CD4-positive, alpha-beta T cell treated with Interleukin-6 for 4 hours (primary cell): ENCODE results near the gene DDX41.
A peak's percentile ranks its signal among the peaks of the same experiment; 100 is the strongest.
"Not testable (repeated sequence)": the region's sequence is repeated elsewhere in the genome, so short reads cannot be mapped to it uniquely, and the experiment has no call there.

Experiments
- DNase-seq: peaks from one replicate; pipeline ENCODE4 v3.0.0-alpha.2; 2020; ENCODE audit warnings: mixed read lengths

The DDX41 gene

GRCh38 chr5:177497292-177498012 lies 19.3 kb downstream of the DDX41 start, which contains the start of gene PDLIM7:
Gene PDLIM7 (minus strand): TSS chr5:177497604. CDS start chr5:177496512, 1,092 bp downstream.
- DNase-seq, result peak; percentile 96

- no peak for DNase-seq
These were observed 20.0 kb downstream of the DDX41 start for GRCh38 chr5:177496727-177497291.

- no peak for DNase-seq
These were observed 20.6 kb downstream of the DDX41 start for GRCh38 chr5:177496070-177496726.

- DNase-seq, result no peak
These were observed 21.3 kb downstream of the DDX41 start for GRCh38 chr5:177495243-177496060.

- DNase-seq, result peak; percentile 30
These were observed 22.2 kb downstream of the DDX41 start for GRCh38 chr5:177494346-177495195.

GRCh38 chr5:177493795-177494345 lies 22.9 kb downstream of the DDX41 start:
- DNase-seq, result no peak

GRCh38 chr5:177492841-177493240 lies 23.9 kb downstream of the DDX41 start:
- DNase-seq, result no peak

- DNase-seq, result no peak
These were observed 24.6 kb downstream of the DDX41 start for GRCh38 chr5:177491983-177492746.

- no peak for DNase-seq
These were observed 25.3 kb downstream of the DDX41 start for GRCh38 chr5:177491429-177491945.

- no peak for DNase-seq
These were observed 25.8 kb downstream of the DDX41 start for GRCh38 chr5:177490992-177491391.

GRCh38 chr5:177490311-177490991 lies 26.3 kb downstream of the DDX41 start:
- DNase-seq, result no peak

- no peak for DNase-seq
These were observed 27.5 kb downstream of the DDX41 start for GRCh38 chr5:177489119-177489716.

GRCh38 chr5:177487975-177488374 lies 28.8 kb downstream of the DDX41 start:
- DNase-seq, result no peak

GRCh38 chr5:177487144-177487543 lies 29.6 kb downstream of the DDX41 start:
- DNase-seq, result no peak

GRCh38 chr5:177486256-177486655 lies 30.5 kb downstream of the DDX41 start:
- no peak for DNase-seq

GRCh38 chr5:177485753-177486152 lies 31.0 kb downstream of the DDX41 start:
- not testable (repeated sequence) for DNase-seq

GRCh38 chr5:177484902-177485549 lies 31.7 kb downstream of the DDX41 start:
- no peak for DNase-seq

- no peak for DNase-seq
These were observed 32.5 kb downstream of the DDX41 start for GRCh38 chr5:177483994-177484901.
